Fibroblast of pulmonary artery (primary cell): ENCODE results near the gene GABARAPL1.

Source experiments
- DNase-seq: peaks from one replicate; pipeline ENCODE4 v3.0.0-alpha.2; 2010; ENCODE audit warnings: low read depth
- H3K4me3 ChIP-seq: replicated peaks from 2 replicates; pipeline ENCODE4 v1.5.1; 2011; ENCODE audit warnings: low read depth, mild to moderate bottlenecking, control low read depth, low read length, moderate library complexity
- TF ChIP-seq, protein P1 (sequence below): IDR thresholded peaks from 2 replicates; pipeline ENCODE4 v1.5.1; 2011; ENCODE audit warnings: mild to moderate bottlenecking, control low read depth, low read length, inconsistent platforms; ENCODE audit errors: missing control alignments

The GABARAPL1 gene

DNA sequence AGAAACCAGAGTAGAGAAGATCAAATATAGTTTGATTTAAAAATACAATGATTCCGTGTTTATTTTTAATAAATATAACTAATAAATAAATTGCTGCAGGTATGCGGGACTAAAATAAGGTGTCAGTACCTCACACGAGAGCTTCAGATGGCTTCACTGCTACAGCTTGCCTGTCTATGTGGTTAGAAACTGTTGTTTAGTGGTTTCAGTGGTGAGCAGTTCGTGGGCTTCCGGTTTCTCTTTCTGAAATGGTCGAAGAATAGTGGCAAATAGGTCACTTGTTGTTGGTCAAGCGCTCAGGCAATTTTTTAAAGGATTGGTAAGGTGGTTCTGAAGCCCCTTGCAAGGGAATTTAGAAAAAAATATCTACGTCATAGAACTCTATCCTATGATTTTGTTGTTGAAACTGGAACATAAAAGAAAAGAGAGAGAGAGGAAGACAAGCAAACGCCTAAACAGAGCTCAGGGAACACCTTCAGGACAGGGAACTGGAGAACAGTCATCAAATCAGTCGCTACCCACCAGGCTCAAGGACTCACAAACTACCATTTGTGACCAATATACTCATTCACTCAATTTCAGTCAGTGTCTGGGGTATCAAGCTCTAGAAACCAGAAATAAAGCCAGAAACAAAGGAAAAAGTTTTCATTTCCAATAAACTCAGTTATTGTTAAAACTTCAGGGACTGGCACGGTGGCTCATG, 31.3 kb downstream of the GABARAPL1 start:
- no peak overlapping the region for H3K4me3 ChIP-seq
- TF ChIP-seq, protein P1, sequence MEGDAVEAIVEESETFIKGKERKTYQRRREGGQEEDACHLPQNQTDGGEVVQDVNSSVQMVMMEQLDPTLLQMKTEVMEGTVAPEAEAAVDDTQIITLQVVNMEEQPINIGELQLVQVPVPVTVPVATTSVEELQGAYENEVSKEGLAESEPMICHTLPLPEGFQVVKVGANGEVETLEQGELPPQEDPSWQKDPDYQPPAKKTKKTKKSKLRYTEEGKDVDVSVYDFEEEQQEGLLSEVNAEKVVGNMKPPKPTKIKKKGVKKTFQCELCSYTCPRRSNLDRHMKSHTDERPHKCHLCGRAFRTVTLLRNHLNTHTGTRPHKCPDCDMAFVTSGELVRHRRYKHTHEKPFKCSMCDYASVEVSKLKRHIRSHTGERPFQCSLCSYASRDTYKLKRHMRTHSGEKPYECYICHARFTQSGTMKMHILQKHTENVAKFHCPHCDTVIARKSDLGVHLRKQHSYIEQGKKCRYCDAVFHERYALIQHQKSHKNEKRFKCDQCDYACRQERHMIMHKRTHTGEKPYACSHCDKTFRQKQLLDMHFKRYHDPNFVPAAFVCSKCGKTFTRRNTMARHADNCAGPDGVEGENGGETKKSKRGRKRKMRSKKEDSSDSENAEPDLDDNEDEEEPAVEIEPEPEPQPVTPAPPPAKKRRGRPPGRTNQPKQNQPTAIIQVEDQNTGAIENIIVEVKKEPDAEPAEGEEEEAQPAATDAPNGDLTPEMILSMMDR: no peak
- DNase-seq: no peak

DNA sequence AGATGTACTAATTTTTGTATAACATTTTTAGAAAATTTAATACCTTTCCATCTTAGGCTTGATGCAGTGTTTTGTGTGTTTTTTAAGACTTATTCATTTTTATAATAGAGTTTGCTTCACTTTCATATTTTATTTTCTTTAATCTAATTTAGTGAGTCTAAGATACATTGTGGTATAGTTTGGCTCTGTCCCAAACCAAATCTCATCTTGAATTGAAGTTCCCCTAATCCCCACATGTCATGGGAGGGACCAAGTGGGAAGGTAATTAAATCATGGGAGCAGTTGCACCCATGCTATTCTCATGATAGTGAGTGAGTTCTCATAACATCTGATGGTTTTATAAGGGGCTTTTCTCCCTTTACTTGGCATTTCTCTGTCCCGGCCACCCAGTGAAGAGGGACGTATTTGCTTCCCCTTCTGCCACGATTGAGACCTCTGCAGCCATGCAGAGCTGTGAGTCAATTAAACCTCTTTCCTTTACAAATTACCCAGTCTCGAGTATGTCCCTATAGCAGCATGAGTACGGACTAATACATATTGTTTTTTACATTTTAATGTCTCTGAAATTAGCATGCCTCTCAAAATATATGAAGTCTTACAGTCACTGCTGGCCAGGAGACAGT, 34.9 kb downstream of the GABARAPL1 start:
- DNase-seq: no peak
- H3K4me3 ChIP-seq: no peak overlapping the region
- TF ChIP-seq, protein P1: no peak

DNA sequence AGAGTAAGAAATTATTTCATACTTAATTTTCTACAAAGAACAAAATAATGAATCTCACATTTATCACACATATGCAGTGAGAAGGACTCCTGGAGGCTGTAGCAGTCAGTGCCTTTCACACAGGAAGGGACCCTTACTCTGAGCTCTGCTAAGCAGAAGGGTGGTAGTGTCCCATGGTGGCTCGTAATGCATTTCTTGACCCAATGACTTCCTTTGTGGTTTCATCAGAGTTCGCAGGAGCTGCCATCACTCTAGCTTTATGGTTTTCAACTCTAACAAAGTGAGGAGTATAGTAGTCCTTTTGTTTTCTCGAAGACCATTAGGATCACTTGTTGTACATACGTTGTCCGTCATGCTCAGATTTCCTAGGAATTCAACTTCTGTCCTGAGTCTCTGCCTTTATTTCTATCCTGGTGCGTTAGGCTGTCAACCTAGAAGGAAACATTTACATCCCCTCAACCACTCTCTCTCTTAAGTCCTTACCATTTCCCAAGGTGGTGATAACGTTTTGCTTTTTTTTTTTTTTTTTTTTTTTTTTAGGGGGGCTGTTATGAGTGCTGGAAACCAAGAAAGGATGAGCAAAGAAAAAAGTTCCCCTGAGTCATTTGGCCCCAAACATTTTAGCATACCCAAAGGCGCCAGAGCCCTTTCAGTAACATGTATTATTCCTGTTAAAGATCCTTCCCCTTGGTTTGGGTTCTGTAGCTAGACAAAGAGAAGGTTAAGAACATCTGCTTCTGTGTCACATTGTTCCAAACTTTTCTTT, 37.2 kb downstream of the GABARAPL1 start:
- no peak overlapping the region for H3K4me3 ChIP-seq
- no peak for DNase-seq
- TF ChIP-seq, protein P1: no peak

DNA sequence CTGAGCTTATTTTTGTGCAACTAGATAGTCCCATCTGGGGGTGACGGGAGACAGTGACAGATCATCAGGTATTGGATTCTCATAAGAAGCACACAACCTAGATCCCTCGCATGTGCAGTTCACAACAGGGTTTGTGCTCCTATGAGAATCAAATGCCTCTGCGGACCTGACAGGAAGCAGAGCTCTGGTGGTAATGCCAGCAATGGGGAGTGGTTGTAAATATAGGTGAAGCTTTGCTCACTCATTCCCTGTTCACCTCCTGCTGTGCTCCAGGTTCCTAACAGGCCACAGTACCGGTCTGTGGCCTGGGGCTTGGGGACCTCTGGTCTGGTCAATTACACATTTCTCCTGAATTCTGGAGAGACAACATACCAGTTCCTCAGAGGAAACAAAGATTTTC, 39.0 kb downstream of the GABARAPL1 start:
- no peak for DNase-seq
- TF ChIP-seq, protein P1: no peak
- H3K4me3 ChIP-seq: no peak overlapping the region

DNA sequence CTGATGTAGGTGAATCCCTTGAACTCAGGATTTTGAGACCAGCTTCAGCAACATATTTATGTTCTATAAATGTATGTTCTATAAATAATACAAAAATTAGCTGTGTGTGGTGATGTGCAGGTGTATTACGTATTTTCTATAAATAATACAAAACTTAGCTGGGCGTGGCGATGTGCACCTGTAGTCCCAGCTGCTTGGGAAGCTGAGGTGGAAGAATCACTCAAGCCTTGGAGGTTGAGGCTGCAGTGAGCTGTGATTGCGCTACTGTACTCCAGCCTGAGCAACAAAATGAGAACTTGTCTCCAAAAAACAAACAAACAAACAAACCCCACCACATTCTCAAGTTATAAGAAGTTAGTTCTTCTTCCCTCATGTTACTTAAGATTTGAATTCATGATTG, 39.5 kb downstream of the GABARAPL1 start:
- H3K4me3 ChIP-seq: no peak overlapping the region
- TF ChIP-seq, protein P1: no peak
- no peak for DNase-seq

DNA sequence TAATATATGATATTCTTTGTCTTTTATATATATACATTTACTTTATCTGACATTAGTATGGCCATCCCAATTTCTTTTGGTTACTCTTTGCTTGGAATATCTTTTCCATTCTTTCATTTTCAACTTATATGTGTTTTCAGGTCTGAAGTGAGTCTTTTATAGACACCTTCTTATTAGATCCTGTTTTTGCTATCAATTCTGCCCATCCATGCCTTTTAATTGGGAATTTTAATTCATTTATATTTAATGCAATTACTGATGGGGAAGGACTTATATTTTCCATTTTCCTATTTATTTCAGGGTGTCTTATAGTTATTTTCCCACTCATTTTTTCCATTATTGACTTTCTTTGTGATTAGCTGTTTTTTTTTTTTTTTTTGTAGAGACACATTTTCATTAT, 43.4 kb downstream of the GABARAPL1 start:
- no peak for DNase-seq
- TF ChIP-seq, protein P1: no peak

More for the DNA sequence above, 43.4 kb downstream of the GABARAPL1 start:
- H3K4me3 ChIP-seq: no peak overlapping the region
